Smooth muscle cell (in vitro differentiated cells): ENCODE results near the gene MDP1. TPM values are rescaled to one million over a fixed set of nuclear protein-coding genes. Genes with fewer than 3 reads are reported as not detected.
A peak's percentile ranks its signal among the peaks of the same experiment; 100 is the strongest.

Experiments
- DNase-seq: peaks from one replicate; lab custom pipeline; 2025; ENCODE audit not compliant: unreplicated experiment; lab: John Stamatoyannopoulos, UW
- H2AFZ ChIP-seq: fragments of 200-600 bp; sonication (generic); 2 replicates; pipeline ENCODE4 v1.6.0; 2016; ENCODE audit warnings: antibody characterized with exemption, low read depth, mild to moderate bottlenecking
- H3F3A ChIP-seq: fragments of 200-600 bp; sonication (generic); 2 replicates; pipeline ENCODE4 v1.6.0; 2017; ENCODE audit warnings: antibody characterized with exemption, low read depth
- H3K27ac ChIP-seq: fragments of 200-600 bp; sonication (generic); 2 replicates; pipeline ENCODE4 v1.5.1; 2016; ENCODE audit warnings: low read depth, mild to moderate bottlenecking
- H3K27me3 ChIP-seq: fragments of 200-600 bp; sonication (generic); 2 replicates; pipeline ENCODE4 v1.6.1; 2016; ENCODE audit warnings: low read depth, mild to moderate bottlenecking
- H3K36me3 ChIP-seq: fragments of 200-600 bp; sonication (generic); 2 replicates; pipeline ENCODE4 v1.5.1; 2016; ENCODE audit warnings: low read depth
- H3K4me1 ChIP-seq: fragments of 200-600 bp; sonication (generic); 2 replicates; pipeline ENCODE4 v1.5.1; 2016; ENCODE audit warnings: low read depth
- H3K4me2 ChIP-seq: fragments of 200-600 bp; sonication (generic); 2 replicates; pipeline ENCODE4 v1.6.0; 2016; ENCODE audit warnings: mild to moderate bottlenecking
- H3K4me3 ChIP-seq: fragments of 200-600 bp; sonication (generic); 2 replicates; pipeline ENCODE4 v1.5.1; 2016; ENCODE audit warnings: mild to moderate bottlenecking
- H3K79me2 ChIP-seq: fragments of 200-600 bp; sonication (generic); 2 replicates; pipeline ENCODE4 v1.6.0; 2016; ENCODE audit warnings: low read depth, mild to moderate bottlenecking
- H3K9ac ChIP-seq: fragments of 200-600 bp; sonication (generic); 2 replicates; pipeline ENCODE4 v1.6.0; 2016; ENCODE audit warnings: low read depth
- H3K9me3 ChIP-seq: fragments of 200-600 bp; sonication (generic); replicated peaks from 2 replicates; pipeline ENCODE4 v1.5.1; 2016; ENCODE audit warnings: low read depth
- H4K20me1 ChIP-seq: fragments of 200-600 bp; sonication (generic); 2 replicates; pipeline ENCODE4 v1.6.0; 2016; ENCODE audit warnings: low read depth
- WGBS: methylation state at CpG from one replicate; pipeline ENCODE4 v1.1.7; 2016; ENCODE audit warnings: low lambda C conversion rate; 5-methylcytosine and 5-hydroxymethylcytosine counted together
- polyA plus RNA-seq: library from polyadenylated mRNA; unstranded; fragments of >200 nt; fragmentation: Nextera tagmentation; extraction: Ambion mirVana; gene quantifications from 2 replicates; pipeline ENCODE4 v1.2.1, GENCODE V29; 2016
- small RNA-seq: library from RNA; depleted of rRNA; stranded (forward); fragments of <200 nt; gene quantifications from one replicate; pipeline ENCODE3, GENCODE V24; 2014
- total RNA-seq: library from RNA; depleted of rRNA; stranded (reverse); fragments of >200 nt; gene quantifications from 2 replicates; pipeline ENCODE4 v1.2.3, GENCODE V29; 2014
- TF ChIP-seq, protein P1 (sequence below): fragments of 200-600 bp; sonication (generic); IDR thresholded peaks from 2 replicates; pipeline ENCODE4 v1.5.1; 2017; ENCODE audit warnings: borderline replicate concordance, mild to moderate bottlenecking, antibody characterized with exemption; ENCODE audit not compliant: insufficient read depth, poor library complexity, severe bottlenecking

MDP1 gene
- total and polyA plus RNA-seq, 2 experiments from 2014 or later, result 31.0 to 42.3 TPM

DNA sequence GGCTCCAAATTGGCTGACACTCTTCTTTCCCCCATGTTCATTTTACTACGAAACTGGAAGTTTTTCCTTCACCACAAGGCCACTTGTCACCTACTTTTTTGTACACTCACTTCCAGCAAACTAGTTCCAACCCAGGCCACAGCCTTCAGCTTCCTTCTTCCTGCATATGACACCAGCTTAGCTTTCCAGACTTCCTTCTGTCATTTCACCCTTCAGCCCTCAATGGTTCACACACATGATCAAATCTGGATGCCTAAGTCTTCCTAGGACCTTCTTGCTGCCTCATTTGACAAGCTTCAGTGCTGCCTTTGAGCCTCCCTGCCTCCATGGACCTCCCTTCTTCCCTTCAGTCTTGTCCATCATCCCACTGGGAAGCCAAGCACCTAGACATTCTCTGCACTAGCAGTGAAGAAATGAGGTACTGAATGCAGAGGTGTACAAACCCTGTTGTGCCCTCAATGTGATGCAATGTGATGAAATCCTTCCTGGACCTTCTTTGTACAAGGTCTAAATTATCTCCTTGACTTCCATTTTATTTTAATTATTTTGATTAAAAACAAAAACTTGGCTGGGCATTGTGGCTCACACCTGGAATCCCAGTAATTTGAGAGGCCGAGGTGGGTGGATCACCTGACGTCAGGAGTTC lies 48.3 kb downstream of the MDP1 start:
- 100% methylated on average over 3 of the region's 3 CpGs for WGBS
- H3K36me3 ChIP-seq, result no peaks in the 10 kb centered on the region
- DNase-seq, result no peak

DNA sequence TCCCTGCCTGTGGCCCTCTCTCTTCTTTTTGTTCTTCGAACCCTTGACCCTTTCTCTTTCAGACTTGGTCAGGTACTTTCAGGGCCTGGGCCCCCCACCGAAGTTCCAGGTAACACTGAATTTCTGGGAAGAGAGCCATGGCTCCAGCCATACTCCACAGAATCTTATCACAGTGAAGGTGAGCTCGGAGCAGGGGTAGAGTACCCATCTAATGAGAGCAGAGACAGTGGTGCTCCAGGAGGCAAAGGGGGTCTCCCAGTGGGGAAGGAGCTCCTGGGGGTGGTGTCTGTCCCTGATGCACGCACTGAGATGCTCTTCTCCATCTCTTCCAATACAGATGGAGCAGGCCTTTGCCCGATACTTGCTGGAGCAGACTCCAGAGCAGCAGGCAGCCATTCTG lies 50.1 kb downstream of the MDP1 start:
- Histone ChIP-seq H3K4me2 (no peak overlapping the region), H3F3A (peaks cover under 1% of the 10 kb centered on the region), H3K27ac (no peak overlapping the region), H2AFZ (no peak overlapping the region), H3K4me3 (no peak overlapping the region), H3K9me3 (no peaks in the 10 kb centered on the region), H3K79me2 (peaks cover 14% of the 10 kb centered on the region), H3K9ac (no peak overlapping the region), H3K27me3 (no peaks in the 10 kb centered on the region), H3K4me1 (peaks cover 7% of the 10 kb centered on the region), H4K20me1 (no peaks in the 10 kb centered on the region), H3K36me3 (no peaks in the 10 kb centered on the region)
- DNase-seq, result no peak
- over 99% methylated on average over 5 of the region's 5 CpGs for WGBS
- TF ChIP-seq, protein P1, sequence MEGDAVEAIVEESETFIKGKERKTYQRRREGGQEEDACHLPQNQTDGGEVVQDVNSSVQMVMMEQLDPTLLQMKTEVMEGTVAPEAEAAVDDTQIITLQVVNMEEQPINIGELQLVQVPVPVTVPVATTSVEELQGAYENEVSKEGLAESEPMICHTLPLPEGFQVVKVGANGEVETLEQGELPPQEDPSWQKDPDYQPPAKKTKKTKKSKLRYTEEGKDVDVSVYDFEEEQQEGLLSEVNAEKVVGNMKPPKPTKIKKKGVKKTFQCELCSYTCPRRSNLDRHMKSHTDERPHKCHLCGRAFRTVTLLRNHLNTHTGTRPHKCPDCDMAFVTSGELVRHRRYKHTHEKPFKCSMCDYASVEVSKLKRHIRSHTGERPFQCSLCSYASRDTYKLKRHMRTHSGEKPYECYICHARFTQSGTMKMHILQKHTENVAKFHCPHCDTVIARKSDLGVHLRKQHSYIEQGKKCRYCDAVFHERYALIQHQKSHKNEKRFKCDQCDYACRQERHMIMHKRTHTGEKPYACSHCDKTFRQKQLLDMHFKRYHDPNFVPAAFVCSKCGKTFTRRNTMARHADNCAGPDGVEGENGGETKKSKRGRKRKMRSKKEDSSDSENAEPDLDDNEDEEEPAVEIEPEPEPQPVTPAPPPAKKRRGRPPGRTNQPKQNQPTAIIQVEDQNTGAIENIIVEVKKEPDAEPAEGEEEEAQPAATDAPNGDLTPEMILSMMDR, result no peak

More for the DNA sequence above, 48.3 kb downstream of the MDP1 start:
- Histone ChIP-seq H4K20me1 (no peaks in the 10 kb centered on the region), H2AFZ (no peak overlapping the region), H3K9ac (no peak overlapping the region), H3F3A (no peaks in the 10 kb centered on the region), H3K27me3 (no peaks in the 10 kb centered on the region), H3K4me2 (no peak overlapping the region), H3K4me3 (no peak overlapping the region), H3K27ac (no peak overlapping the region), H3K79me2 (no peaks in the 10 kb centered on the region), H3K4me1 (peaks cover 9% of the 10 kb centered on the region), H3K9me3 (no peaks in the 10 kb centered on the region)
- TF ChIP-seq, protein P1, result no peak

DNA sequence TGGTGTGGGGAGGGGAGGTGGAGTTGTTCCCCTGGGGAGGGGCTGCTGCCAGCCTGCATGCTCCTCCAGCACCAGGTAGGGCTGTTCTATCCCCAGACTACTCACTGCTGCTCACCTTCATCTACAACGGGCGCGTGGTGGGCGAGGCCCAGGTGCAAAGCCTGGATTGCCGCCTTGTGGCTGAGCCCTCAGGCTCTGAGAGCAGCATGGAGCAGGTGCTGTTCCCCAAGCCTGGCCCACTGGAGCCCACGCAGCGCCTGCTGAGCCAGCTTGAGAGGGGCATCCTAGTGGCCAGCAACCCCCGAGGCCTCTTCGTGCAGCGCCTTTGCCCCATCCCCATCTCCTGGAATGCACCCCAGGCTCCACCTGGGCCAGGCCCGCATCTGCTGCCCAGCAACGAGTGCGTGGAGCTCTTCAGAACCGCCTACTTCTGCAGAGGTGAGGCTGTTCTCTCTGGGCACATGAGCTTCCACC lies 51.3 kb downstream of the MDP1 start:
- Histone ChIP-seq H3K9me3 (no peaks in the 10 kb centered on the region), H3K79me2 (peaks cover 14% of the 10 kb centered on the region), H3K4me3 (no peak overlapping the region), H4K20me1 (no peaks in the 10 kb centered on the region), H3F3A (peaks cover 7% of the 10 kb centered on the region), H3K27me3 (no peaks in the 10 kb centered on the region), H3K4me2 (no peak overlapping the region), H3K36me3 (no peaks in the 10 kb centered on the region), H2AFZ (no peak overlapping the region), H3K4me1 (peaks cover 7% of the 10 kb centered on the region), H3K9ac (no peak overlapping the region), H3K27ac (no peak overlapping the region)
- WGBS, result 96% methylated on average over 14 of the region's 14 CpGs
- TF ChIP-seq, protein P1, result no peak
- no peak for DNase-seq

Small RNA genes within 50 kb of the gene (small RNA-seq; reads per million reads assigned to genes)
- gene AL136295.4, result 0.11 reads per million
- gene CHMP4A, result 0.87 reads per million, percentile 27 among the genes with 10 or more reads in this experiment
- 0.42 reads per million, percentile 13 among the genes with 10 or more reads in this experiment for gene IPO4
- gene IRF9, result 0.82 reads per million, percentile 26 among the genes with 10 or more reads in this experiment
- not detected for gene MDP1

Other genes starting within 250 kb of the MDP1 start
Only the 30 nearest of the 34 such genes appear.
- gene CARMIL3, start 164.1 kb downstream of the MDP1 start, total RNA-seq, result 0.04 TPM in 1 of 2 replicates, not detected in the other
- 0.11 TPM in 1 of 2 replicates, not detected in the other for gene CARMIL3, start 164.1 kb downstream of the MDP1 start, polyA plus RNA-seq
- gene CPNE6, start 144.5 kb downstream of the MDP1 start, total RNA-seq, result not detected in 2 replicates
- gene CPNE6, start 144.5 kb downstream of the MDP1 start, polyA plus RNA-seq, result not detected in 2 replicates
- gene PCK2, start 121.8 kb downstream of the MDP1 start, total RNA-seq, result 21.5 and 25.6 TPM in 2 replicates
- gene PCK2, start 121.8 kb downstream of the MDP1 start, polyA plus RNA-seq, result 40.4 and 46.1 TPM in 2 replicates
- gene DCAF11, start 101.3 kb downstream of the MDP1 start, total RNA-seq, result 43.6 and 46.1 TPM in 2 replicates
- 31.8 and 39.3 TPM in 2 replicates for gene DCAF11, start 101.3 kb downstream of the MDP1 start, polyA plus RNA-seq
- 0.18 and 1.9 TPM in 2 replicates for gene NRL, start 101.1 kb downstream of the MDP1 start, total RNA-seq
- gene NRL, start 101.1 kb downstream of the MDP1 start, polyA plus RNA-seq, result 1.3 and 2.6 TPM in 2 replicates
- gene FITM1, start 85.4 kb downstream of the MDP1 start, total RNA-seq, result 2.7 TPM in 1 of 2 replicates, not detected in the other
- gene FITM1, start 85.4 kb downstream of the MDP1 start, polyA plus RNA-seq, result 0.31 and 1.1 TPM in 2 replicates
- 41.4 and 49.4 TPM in 2 replicates for gene PSME1, start 79.9 kb downstream of the MDP1 start, total RNA-seq
- 94.1 and 114 TPM in 2 replicates for gene PSME1, start 79.9 kb downstream of the MDP1 start, polyA plus RNA-seq
- gene EMC9, start 74.5 kb downstream of the MDP1 start, total RNA-seq, result 6.3 and 13.0 TPM in 2 replicates
- 11.9 and 16.9 TPM in 2 replicates for gene EMC9, start 74.5 kb downstream of the MDP1 start, polyA plus RNA-seq
- gene PSME2, start 69.5 kb downstream of the MDP1 start, total RNA-seq, result 40.7 and 53.2 TPM in 2 replicates
- 164 and 166 TPM in 2 replicates for gene PSME2, start 69.5 kb downstream of the MDP1 start, polyA plus RNA-seq
- 39.3 and 74.8 TPM in 2 replicates for gene RNF31, start 68.6 kb downstream of the MDP1 start, total RNA-seq
- gene RNF31, start 68.6 kb downstream of the MDP1 start, polyA plus RNA-seq, result 23.3 and 25.4 TPM in 2 replicates
- 38.2 and 42.7 TPM in 2 replicates for gene IRF9, start 54.8 kb downstream of the MDP1 start, total RNA-seq
- 42.0 and 58.3 TPM in 2 replicates for gene IRF9, start 54.8 kb downstream of the MDP1 start, polyA plus RNA-seq
- 5.7 and 9.3 TPM in 2 replicates for gene REC8, start 44.0 kb downstream of the MDP1 start, total RNA-seq
- 16.8 and 26.7 TPM in 2 replicates for gene REC8, start 44.0 kb downstream of the MDP1 start, polyA plus RNA-seq
- 14.7 and 82.6 TPM in 2 replicates for gene IPO4, start 27.2 kb downstream of the MDP1 start, total RNA-seq
- 20.5 and 26.6 TPM in 2 replicates for gene IPO4, start 27.2 kb downstream of the MDP1 start, polyA plus RNA-seq
- gene TM9SF1, start 20.6 kb downstream of the MDP1 start, total RNA-seq, result 66.6 and 72.1 TPM in 2 replicates
- 86.5 and 95.8 TPM in 2 replicates for gene TM9SF1, start 20.6 kb downstream of the MDP1 start, polyA plus RNA-seq
- gene TSSK4, start 10.4 kb downstream of the MDP1 start, total RNA-seq, result 0.85 TPM in 1 of 2 replicates, not detected in the other
- gene TSSK4, start 10.4 kb downstream of the MDP1 start, polyA plus RNA-seq, result 0.89 and 1.3 TPM in 2 replicates
- gene CHMP4A, start 2.6 kb downstream of the MDP1 start, total RNA-seq, result 29.7 and 32.5 TPM in 2 replicates
- 46.8 and 63.9 TPM in 2 replicates for gene CHMP4A, start 2.6 kb downstream of the MDP1 start, polyA plus RNA-seq
- gene NEDD8, start 16.3 kb upstream of the MDP1 start, total RNA-seq, result 209 and 211 TPM in 2 replicates
- 375 and 432 TPM in 2 replicates for gene NEDD8, start 16.3 kb upstream of the MDP1 start, polyA plus RNA-seq
- gene GMPR2, start 16.9 kb upstream of the MDP1 start, total RNA-seq, result 38.8 and 65.0 TPM in 2 replicates
- 43.4 and 55.9 TPM in 2 replicates for gene GMPR2, start 16.9 kb upstream of the MDP1 start, polyA plus RNA-seq
- gene TINF2, start 26.6 kb upstream of the MDP1 start, total RNA-seq, result 27.9 and 38.8 TPM in 2 replicates
- 43.6 and 52.5 TPM in 2 replicates for gene TINF2, start 26.6 kb upstream of the MDP1 start, polyA plus RNA-seq
- gene TGM1, start 47.1 kb upstream of the MDP1 start, total RNA-seq, result 4.1 and 13.6 TPM in 2 replicates
- gene TGM1, start 47.1 kb upstream of the MDP1 start, polyA plus RNA-seq, result 1.6 and 7.7 TPM in 2 replicates
- gene RABGGTA, start 55.5 kb upstream of the MDP1 start, total RNA-seq, result 15.4 and 18.5 TPM in 2 replicates
- 33.4 and 38.2 TPM in 2 replicates for gene RABGGTA, start 55.5 kb upstream of the MDP1 start, polyA plus RNA-seq
- gene DHRS1, start 83.7 kb upstream of the MDP1 start, total RNA-seq, result 22.5 and 23.3 TPM in 2 replicates
- gene DHRS1, start 83.7 kb upstream of the MDP1 start, polyA plus RNA-seq, result 25.2 and 27.4 TPM in 2 replicates
- 9.3 and 11.2 TPM in 2 replicates for gene NOP9, start 83.8 kb upstream of the MDP1 start, total RNA-seq
- 2.7 and 3.3 TPM in 2 replicates for gene NOP9, start 83.8 kb upstream of the MDP1 start, polyA plus RNA-seq
- gene CIDEB, start 91.9 kb upstream of the MDP1 start, total RNA-seq, result not detected in 2 replicates
- gene CIDEB, start 91.9 kb upstream of the MDP1 start, polyA plus RNA-seq, result 0.58 TPM in 1 of 2 replicates, not detected in the other
- 2.8 and 6.9 TPM in 2 replicates for gene LTB4R2, start 94.1 kb upstream of the MDP1 start, total RNA-seq
- gene LTB4R2, start 94.1 kb upstream of the MDP1 start, polyA plus RNA-seq, result 0.70 and 2.4 TPM in 2 replicates
- 2.7 and 2.8 TPM in 2 replicates for gene LTB4R, start 95.4 kb upstream of the MDP1 start, total RNA-seq
- 1.6 and 3.2 TPM in 2 replicates for gene LTB4R, start 95.4 kb upstream of the MDP1 start, polyA plus RNA-seq
- 0.13 and 0.45 TPM in 2 replicates for gene ADCY4, start 119.0 kb upstream of the MDP1 start, total RNA-seq
- gene ADCY4, start 119.0 kb upstream of the MDP1 start, polyA plus RNA-seq, result 0.66 TPM in 1 of 2 replicates, not detected in the other
- gene RIPK3, start 123.9 kb upstream of the MDP1 start, total RNA-seq, result 1.3 and 1.6 TPM in 2 replicates
- gene RIPK3, start 123.9 kb upstream of the MDP1 start, polyA plus RNA-seq, result 1.2 TPM in 1 of 2 replicates, not detected in the other
- gene NFATC4, start 152.1 kb upstream of the MDP1 start, total RNA-seq, result 40.1 and 44.6 TPM in 2 replicates
- gene NFATC4, start 152.1 kb upstream of the MDP1 start, polyA plus RNA-seq, result 84.7 and 93.3 TPM in 2 replicates
- 38.0 and 41.1 TPM in 2 replicates for gene NYNRIN, start 182.9 kb upstream of the MDP1 start, total RNA-seq
- 29.5 and 30.3 TPM in 2 replicates for gene NYNRIN, start 182.9 kb upstream of the MDP1 start, polyA plus RNA-seq